Panc1 (cell line): ENCODE results near the gene PTRH2.

ENCODE experiments used
- CTCF ChIP-seq: fragments of 450-650 bp; IDR thresholded peaks from 2 replicates; pipeline ENCODE4 v1.5.1; 2017; ENCODE audit warnings: mild to moderate bottlenecking
- POLR2AphosphoS5 ChIP-seq: IDR thresholded peaks from 2 replicates; pipeline ENCODE4 v1.6.1; 2012; ENCODE audit warnings: mild to moderate bottlenecking, low read depth, low read length, moderate library complexity

GRCh38 chr17:59669411-59669810, 37.8 kb downstream of the PTRH2 start:
- TF ChIP-seq CTCF (no peak), POLR2AphosphoS5 (no peak)
